AG08396 (cell line): ENCODE data around the gene TOX2.

ENCODE experiments used
- DNase-seq: peaks from one replicate; pipeline ENCODE4 v3.0.0; 2012; ENCODE audit warnings: low spot score, mixed read lengths

Gene TOX2

GRCh38 chr20:44080646-44081267, 166.1 kb downstream of the TOX2 start:
- peak; percentile 84 for DNase-seq

- DNase-seq = no peak
Observed at GRCh38 chr20:44081476-44081875, 166.8 kb downstream of the TOX2 start.

- DNase-seq = no peak
Observed at GRCh38 chr20:44081888-44082287, 167.2 kb downstream of the TOX2 start.

GRCh38 chr20:44083220-44083933, 168.7 kb downstream of the TOX2 start:
- peak; percentile 47 for DNase-seq

- no peak for DNase-seq
Observed at GRCh38 chr20:44084439-44084838, 169.8 kb downstream of the TOX2 start.

GRCh38 chr20:44084891-44085290, 170.2 kb downstream of the TOX2 start:
- no peak for DNase-seq

DNA sequence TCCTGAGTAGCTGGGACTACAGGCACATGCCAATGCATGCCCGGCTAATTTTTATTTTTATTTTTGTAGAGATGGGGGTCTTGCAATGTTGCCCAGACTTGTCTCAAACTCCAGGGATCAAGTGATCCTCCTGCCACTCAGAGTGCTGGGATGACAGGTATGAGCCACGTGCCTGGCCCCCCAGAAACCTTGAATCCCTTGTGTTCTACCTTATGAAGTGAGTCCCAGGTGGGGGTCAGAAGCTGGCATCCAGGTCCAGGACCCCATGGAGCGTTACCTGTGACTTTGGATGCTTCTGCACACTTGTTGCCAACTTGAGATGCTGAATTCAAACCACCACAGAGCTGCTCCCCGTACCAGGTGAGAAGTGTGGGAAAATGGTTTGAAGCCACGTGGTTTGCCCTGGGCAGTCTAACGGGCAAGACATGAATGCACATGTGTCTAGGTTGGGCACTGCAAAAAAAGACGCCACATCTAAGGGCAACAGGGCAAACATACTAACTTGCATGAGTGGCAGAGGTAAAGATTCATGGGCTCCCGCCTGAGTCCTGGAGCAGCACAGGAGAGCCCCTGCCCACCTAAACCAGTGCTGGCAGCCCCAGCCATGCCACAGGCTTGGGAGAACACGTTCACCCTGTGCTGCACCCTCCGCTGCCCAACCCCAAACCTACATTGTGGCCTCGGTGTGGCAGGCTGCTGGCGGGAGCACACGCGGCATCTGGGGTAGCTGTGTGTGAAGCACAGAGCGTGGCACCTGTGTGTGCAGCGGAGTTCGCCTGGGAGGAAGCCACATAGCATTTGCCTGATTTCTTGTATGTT, 171.2 kb downstream of the TOX2 start:
- no peak for DNase-seq

GRCh38 chr20:44087051-44087856, 172.6 kb downstream of the TOX2 start:
- no peak for DNase-seq

DNA sequence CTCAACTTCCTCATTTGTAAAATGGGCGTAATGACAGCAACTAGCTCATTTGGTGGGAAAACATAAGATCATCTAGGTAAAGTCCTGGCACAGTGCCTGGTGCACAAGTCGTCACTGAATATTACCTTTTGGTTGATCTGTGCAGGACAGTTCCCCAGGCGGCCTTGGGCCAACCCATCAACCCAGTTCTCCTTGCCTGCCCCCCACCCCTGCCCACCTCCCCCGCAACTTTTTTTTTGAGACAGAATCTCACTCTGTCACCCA, 173.1 kb downstream of the TOX2 start:
- DNase-seq = no peak

GRCh38 chr20:44089987-44090674, 175.5 kb downstream of the TOX2 start:
- peak; percentile 85 for DNase-seq

GRCh38 chr20:44091026-44091425, 176.4 kb downstream of the TOX2 start:
- DNase-seq = no peak

GRCh38 chr20:44092551-44093248, 178.0 kb downstream of the TOX2 start:
- no peak for DNase-seq

- DNase-seq = no peak
Observed at GRCh38 chr20:44093249-44093582, 178.6 kb downstream of the TOX2 start.

- DNase-seq = no peak
Observed at GRCh38 chr20:44095831-44096230, 181.2 kb downstream of the TOX2 start.

DNA sequence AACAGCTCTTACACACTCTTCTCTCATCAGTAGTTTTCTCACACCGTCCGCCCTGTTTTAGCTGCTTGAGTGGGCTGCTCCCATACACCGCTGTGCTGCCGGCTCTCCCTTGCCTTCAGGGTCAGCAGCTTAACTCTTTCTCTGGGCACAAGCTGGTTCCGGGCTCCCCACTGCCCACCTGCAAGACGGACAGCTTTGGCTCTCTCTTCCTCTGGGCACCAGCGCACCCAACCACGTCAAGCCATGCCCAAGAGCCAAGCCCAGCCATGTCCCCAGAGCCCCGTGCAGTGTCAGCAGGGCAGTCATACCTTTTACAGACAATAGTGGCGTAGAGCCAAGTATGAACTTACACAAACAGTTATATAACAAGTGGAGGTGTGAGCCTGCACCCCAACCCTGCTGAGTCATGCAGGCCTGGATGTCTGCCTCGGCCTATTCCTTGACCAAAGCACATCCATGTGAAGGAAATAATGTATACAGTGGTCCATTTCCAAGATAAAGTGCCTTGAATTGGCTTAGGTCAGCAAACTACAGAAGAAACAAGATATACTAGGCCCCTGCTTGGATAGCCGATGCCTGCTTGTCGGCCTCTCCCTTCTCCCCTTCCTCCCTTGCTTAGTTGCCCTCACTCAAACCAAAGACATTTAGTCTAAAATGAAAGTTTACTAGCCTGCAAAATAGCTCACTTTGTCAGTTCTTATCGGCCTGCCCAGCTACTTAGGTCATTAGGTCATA, 183.0 kb downstream of the TOX2 start:
- no peak for DNase-seq

DNA sequence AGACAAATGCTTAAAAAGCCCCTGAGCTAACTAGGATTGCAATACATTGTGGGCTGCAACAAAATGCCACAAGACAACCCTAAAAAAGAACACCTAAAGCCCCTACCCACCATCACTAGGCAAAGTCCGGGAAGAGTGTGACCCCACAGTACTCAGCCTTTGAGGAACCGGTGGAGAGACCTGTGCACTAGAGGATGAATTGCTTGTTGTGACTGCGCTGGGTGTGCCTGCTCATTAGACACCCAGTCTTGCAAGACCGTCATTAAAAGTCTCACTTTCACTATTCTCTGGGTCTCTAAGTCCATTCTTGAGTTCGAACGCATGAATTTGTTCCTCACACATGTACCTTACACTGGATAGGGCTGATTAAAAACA, 183.6 kb downstream of the TOX2 start:
- DNase-seq = no peak

DNA sequence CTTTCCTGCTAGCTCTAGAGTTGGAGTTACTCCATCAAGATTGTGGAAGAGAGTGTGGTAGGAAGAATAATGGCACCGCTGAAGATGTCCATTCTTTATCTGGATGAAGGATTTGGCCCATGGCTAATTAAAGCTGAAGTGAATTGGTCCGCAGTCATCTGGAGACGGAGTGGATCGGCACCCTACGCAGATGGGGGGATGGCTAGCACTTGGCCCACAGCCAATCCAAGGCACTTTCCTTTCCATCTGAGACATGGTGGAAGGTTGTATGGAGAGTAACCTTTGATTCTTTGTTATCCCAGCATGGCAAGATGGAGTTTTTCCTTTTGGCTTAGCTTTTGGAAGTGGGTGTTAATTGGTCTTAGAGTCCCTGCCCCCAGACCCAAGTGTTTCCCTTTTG, 184.0 kb downstream of the TOX2 start:
- DNase-seq = no peak

GRCh38 chr20:44099832-44100231, 185.2 kb downstream of the TOX2 start:
- DNase-seq = no peak

GRCh38 chr20:44102582-44102981, 187.9 kb downstream of the TOX2 start:
- no peak for DNase-seq

GRCh38 chr20:44104798-44105517, 190.3 kb downstream of the TOX2 start:
- DNase-seq = peak; percentile 72
